D721Med (cell line): ENCODE results near the gene MARCHF10.
"Not testable (repeated sequence)": the region's sequence is repeated elsewhere in the genome, so short reads cannot be mapped to it uniquely, and the experiment has no call there.

Source experiments
- DNase-seq: peaks from one replicate; pipeline ENCODE4 v3.0.0; 2011; ENCODE audit warnings: low spot score; ENCODE audit not compliant: insufficient read length
- FAIRE-seq: peaks from 2 replicates; lab custom pipeline; 2011; peaks lifted over from hg19 to GRCh38; lab: Jason Lieb, UNC
- TF ChIP-seq, protein P1 (sequence below): IDR thresholded peaks from 2 replicates; pipeline ENCODE4 v1.5.1; 2012; ENCODE audit warnings: mild to moderate bottlenecking, control low read depth; ENCODE audit not compliant: insufficient read depth; ENCODE audit errors: missing control alignments

The MARCHF10 gene

DNA sequence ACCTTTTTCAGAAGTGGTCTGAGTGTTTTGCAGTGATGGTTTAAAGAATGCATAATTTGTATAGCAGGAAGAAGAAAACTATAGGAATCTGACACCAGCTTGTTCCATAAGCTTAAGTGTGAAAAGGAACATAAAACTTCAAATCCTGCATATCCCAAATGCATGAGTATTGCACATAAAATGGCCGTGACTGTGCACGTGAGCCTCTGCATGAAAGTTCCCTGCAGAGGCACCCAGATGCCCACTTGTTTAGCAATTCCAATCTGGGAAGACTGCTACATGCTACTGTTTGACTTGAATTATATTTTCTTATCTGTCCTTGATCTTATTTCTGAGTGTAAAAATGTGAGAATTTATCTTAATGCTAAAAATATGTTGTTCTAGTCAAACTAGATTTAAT lies 21.5 kb downstream of the MARCHF10 start:
- no peak for DNase-seq
- TF ChIP-seq, protein P1, sequence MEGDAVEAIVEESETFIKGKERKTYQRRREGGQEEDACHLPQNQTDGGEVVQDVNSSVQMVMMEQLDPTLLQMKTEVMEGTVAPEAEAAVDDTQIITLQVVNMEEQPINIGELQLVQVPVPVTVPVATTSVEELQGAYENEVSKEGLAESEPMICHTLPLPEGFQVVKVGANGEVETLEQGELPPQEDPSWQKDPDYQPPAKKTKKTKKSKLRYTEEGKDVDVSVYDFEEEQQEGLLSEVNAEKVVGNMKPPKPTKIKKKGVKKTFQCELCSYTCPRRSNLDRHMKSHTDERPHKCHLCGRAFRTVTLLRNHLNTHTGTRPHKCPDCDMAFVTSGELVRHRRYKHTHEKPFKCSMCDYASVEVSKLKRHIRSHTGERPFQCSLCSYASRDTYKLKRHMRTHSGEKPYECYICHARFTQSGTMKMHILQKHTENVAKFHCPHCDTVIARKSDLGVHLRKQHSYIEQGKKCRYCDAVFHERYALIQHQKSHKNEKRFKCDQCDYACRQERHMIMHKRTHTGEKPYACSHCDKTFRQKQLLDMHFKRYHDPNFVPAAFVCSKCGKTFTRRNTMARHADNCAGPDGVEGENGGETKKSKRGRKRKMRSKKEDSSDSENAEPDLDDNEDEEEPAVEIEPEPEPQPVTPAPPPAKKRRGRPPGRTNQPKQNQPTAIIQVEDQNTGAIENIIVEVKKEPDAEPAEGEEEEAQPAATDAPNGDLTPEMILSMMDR = no peak
- FAIRE-seq = no peak

DNA sequence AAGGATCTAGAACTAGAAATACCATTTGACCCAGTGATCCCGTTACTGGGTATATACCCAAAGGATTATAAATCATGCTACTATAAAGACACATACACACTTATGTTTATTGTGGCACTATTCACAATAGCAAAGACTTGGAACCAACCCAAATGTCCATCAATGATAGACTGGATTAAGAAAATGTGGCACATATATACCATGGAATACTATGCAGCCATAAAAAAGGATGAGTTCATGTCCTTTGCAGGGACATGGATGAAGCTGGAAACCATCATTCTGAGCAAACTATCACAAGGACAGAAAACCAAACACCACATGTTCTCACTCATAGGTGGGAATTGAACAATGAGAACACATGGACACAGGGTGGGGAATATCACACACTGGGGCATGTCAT lies 22.1 kb downstream of the MARCHF10 start:
- FAIRE-seq, DNase-seq: not testable (repeated sequence)

DNA sequence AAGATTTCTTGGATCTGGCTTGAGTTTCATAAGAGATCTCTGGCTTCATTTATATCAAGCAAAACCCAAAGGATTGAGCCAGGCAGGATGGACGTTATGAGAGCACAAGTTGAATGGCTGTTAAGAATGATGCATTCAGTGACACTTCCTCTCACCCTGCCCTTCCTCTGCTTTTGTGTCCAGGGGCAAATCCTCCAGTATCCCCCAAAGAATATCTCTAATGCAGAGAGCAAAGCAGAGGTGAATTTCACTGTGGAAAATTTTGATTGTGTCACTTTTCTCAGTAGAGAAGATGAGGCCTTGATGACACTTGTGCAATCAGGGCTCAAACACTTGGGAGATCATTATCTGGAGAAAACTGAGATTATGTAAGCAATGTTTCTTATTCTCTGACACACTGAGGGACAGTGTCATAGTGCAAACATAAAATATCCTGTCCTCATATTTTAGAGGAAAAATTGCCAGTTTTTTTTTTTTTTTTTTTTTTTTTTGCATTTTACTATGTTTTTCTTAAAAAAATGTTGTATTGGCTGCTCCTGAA lies 25.3 kb downstream of the MARCHF10 start:
- TF ChIP-seq, protein P1 = no peak
- FAIRE-seq (no peak), DNase-seq (no peak)

DNA sequence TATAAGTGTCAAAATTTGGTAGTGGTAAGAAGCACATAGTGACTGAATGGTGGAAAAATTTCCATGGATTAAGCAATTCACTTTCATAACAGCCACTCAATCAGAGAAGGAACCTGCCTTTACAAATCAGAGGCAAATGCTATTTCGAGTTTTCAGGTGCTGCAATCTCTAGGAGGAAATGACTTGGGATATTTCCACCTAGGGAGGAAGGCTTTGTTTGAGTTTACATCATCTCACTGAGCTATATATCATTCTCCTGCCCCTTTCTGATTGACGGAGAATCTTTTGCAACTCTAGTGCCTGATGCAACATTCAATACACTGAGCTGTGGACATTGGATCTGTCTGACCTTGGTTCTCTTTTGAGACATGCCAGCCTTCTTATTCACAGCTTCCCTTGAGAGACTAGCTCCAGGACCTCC lies 26.3 kb downstream of the MARCHF10 start:
- DNase-seq (no peak), FAIRE-seq (no peak)
- TF ChIP-seq, protein P1 = no peak

DNA sequence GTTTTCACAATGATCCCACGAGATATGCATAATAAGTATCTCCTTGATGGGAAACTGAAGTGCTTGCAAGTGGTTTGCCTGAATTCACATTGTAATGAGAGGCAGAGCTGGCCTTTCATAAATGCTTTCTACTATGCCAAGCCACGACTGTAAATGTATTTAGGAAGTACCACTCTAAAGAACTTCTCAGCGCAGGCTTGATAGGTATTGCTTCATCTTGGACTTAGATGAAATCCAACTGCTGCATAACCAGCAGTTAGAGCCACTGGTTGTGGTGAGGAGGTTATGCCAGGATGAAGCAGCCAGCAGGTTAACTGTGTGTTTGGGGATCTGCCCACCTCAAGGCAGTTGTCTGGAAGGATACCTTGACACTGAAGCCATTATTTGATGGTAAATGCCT lies 26.8 kb downstream of the MARCHF10 start:
- no peak for FAIRE-seq
- no peak for DNase-seq
- TF ChIP-seq, protein P1 = no peak

DNA sequence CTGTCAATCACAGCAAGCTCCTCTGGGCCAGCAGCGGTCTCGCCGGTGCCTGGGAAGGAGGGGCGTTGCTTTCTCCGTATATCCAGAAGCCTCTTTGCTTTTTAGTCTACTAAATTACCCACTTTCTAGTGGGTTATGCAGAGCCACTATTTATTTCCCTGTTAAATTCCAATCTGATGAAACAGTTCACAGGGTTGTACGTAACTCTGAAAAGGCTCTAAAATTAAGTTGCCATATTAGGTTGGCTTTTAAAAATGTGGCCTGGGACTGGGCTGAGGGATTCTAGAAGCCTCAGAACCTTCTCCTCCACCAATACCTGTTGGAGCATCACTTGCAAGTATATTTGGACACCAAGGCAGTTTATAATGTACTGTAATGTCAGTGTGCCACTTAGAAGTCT lies 27.2 kb downstream of the MARCHF10 start:
- no peak for FAIRE-seq
- TF ChIP-seq, protein P1 = no peak
- DNase-seq = no peak

DNA sequence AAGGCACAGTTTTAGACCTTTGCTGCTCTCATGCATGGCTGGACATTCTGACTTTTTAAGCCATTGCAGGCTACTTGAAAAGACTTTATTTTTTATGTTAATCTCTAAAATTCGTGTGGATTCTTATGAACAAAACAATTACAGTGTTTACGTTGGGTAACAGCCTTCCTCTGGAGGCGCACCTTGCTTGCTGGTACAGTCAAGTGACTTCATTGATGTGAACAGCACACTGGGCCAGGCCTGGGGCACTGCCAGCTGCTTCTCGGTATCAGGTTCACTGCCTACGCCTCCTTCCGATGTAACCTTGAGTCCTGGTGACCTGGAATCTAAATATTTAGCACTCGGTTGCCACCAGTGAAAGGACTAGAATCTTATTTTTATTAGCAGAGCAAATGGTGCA lies 27.8 kb downstream of the MARCHF10 start:
- FAIRE-seq (no peak), DNase-seq (no peak)
- TF ChIP-seq, protein P1 = no peak
